ENCODE data around the gene SPO11. TPM values are rescaled to one million over a fixed set of nuclear protein-coding genes. Genes with fewer than 3 reads are reported as not detected.

SPO11 gene
- polyA plus RNA-seq, 2 of the 4 experiments (the other 2 are of a cell fraction) = not detected

DNA sequence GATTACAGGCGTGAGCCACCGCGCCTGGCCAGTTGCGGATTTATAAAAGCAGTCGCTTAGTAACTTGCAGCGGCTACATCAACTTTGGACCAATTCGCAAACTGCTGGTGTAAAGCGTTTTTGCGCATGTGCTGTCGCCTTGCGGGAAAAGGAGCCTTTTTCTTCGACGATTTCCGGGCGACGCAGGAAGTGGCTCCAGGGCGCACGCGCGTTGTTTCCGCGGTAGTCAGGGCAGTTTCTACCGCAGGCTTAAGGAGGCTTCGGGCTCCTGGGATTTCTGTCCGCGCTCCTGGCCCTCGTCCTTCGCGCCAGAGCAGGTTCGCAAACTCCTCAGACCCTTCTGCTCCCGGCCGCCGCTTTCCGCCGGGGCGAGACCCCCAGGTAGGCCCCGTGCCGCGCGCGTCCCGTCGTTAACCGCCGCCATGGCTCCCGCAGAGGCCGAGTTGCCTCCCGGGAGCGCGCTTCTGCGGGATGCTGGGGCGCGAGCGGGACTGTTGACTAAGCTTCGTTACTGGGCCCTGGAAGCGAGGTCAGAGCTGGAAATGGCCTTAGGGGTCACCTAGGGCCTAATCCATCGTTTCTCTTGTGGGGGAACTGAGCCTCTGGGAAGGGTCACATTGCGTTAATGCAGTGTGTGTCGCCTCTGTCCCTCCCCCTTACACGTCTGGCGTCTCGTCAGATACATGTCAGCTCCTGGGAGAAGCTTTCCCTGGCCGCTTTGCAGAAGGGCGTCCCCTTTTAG, 21.6 kb downstream of the SPO11 start, which contains the start of gene RAE1 (continued):
- TF ChIP-seq, protein P1, sequence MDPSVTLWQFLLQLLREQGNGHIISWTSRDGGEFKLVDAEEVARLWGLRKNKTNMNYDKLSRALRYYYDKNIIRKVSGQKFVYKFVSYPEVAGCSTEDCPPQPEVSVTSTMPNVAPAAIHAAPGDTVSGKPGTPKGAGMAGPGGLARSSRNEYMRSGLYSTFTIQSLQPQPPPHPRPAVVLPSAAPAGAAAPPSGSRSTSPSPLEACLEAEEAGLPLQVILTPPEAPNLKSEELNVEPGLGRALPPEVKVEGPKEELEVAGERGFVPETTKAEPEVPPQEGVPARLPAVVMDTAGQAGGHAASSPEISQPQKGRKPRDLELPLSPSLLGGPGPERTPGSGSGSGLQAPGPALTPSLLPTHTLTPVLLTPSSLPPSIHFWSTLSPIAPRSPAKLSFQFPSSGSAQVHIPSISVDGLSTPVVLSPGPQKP (IDR thresholded peaks at IDR 0.05; ENCODE audit: low read depth, low read length) = no peak

DNA sequence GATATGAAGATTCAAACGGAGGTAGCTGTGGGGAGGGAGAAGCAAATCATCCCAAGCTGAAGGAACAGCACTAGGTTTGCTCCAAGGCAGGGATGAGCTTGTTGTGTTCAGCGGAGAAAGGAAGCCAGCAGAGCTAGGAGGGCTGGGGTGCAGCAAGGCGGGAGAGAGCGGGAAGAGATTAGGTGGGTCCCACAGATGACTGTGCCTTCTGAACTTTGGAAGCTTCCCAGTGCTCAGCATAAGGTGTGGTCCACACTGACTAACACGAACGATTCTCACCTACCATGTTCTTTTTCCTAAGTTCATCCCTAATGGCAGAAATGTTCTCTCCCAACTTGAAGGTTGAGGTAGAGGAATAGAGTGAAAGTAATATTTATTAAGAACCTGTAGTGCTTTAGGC, 22.7 kb downstream of the SPO11 start:
- Histone ChIP-seq H3K4me1 (peaks cover 10% of the 10 kb centered on the region), H3K4me3 (peak overlapping the region; percentile 95), H3K4me2 (peak overlapping the region; percentile 81), H3K27ac (no peak overlapping the region), H3K9me3 (no peaks in the 10 kb centered on the region)
- ATAC-seq (no peak), FAIRE-seq (no peak), DNase-seq (ENCODE audit: low read depth in 1 of 2, low spot score in 1 of 2) (no peak)
- ChIA-PET POLR2A (no interaction called here), CTCF (interaction anchor here (1.1 to 1.9 kb wide), 3 partner anchors 10 to 262 kb away, joined by 3 to 5 read pairs (median 4); no protein-coding TSS in a partner anchor)
- WGBS (ENCODE audit: missing lambda C conversion rate) = 72% methylated on average over 6 of the region's 6 CpGs
- no peak for TF ChIP-seq KDM5A (IDR thresholded peaks at IDR 0.05)
- no peak for TF ChIP-seq JUN (IDR thresholded peaks at IDR 0.05)
- TF ChIP-seq, protein P2, sequence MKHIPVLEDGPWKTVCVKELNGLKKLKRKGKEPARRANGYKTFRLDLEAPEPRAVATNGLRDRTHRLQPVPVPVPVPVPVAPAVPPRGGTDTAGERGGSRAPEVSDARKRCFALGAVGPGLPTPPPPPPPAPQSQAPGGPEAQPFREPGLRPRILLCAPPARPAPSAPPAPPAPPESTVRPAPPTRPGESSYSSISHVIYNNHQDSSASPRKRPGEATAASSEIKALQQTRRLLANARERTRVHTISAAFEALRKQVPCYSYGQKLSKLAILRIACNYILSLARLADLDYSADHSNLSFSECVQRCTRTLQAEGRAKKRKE (CRISPR knock-in tag; IDR thresholded peaks at IDR 0.05; ENCODE audit: low read depth) = no peak
- TF ChIP-seq, protein P3, sequence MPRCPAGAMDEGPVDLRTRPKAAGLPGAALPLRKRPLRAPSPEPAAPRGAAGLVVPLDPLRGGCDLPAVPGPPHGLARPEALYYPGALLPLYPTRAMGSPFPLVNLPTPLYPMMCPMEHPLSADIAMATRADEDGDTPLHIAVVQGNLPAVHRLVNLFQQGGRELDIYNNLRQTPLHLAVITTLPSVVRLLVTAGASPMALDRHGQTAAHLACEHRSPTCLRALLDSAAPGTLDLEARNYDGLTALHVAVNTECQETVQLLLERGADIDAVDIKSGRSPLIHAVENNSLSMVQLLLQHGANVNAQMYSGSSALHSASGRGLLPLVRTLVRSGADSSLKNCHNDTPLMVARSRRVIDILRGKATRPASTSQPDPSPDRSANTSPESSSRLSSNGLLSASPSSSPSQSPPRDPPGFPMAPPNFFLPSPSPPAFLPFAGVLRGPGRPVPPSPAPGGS (IDR thresholded peaks at IDR 0.05) = no peak
- TF ChIP-seq ZNF302 (CRISPR knock-in tag; IDR thresholded peaks at IDR 0.05) = no peak
- TF ChIP-seq CHD2 (IDR thresholded peaks at IDR 0.05; ENCODE audit: low read length, partially characterized antibody) = no peak
- TF ChIP-seq MYC (IDR thresholded peaks at IDR 0.05; ENCODE audit: borderline replicate concordance, low read length) = no peak
- no peak for TF ChIP-seq CBX8 (IDR thresholded peaks at IDR 0.05)
- TF ChIP-seq, protein P4, sequence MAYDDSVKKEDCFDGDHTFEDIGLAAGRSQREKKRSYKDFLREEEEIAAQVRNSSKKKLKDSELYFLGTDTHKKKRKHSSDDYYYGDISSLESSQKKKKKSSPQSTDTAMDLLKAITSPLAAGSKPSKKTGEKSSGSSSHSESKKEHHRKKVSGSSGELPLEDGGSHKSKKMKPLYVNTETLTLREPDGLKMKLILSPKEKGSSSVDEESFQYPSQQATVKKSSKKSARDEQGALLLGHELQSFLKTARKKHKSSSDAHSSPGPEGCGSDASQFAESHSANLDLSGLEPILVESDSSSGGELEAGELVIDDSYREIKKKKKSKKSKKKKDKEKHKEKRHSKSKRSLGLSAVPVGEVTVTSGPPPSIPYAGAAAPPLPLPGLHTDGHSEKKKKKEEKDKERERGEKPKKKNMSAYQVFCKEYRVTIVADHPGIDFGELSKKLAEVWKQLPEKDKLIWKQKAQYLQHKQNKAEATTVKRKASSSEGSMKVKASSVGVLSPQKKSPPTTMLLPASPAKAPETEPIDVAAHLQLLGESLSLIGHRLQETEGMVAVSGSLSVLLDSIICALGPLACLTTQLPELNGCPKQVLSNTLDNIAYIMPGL (CRISPR knock-in tag; IDR thresholded peaks at IDR 0.05; ENCODE audit: borderline replicate concordance) = no peak

DNA sequence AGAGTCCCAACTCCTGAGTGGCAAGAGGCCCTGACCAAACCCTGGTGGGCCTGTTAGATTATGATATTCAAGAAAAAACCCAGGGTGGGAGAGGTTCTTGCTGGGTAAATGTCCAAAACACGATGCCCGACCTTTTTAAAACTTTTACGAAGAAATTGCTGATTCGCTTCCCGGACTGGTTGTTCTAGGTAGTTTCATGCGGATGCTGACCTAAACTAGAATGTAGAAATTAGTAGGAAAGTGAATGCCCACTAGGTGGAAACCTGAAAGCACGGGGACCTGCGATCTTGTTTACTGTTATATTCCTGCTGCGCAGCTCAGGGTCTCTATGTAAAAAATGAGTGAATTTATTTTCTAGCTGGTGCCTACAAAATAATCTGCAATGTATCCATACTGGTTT, 23.7 kb downstream of the SPO11 start:
- no peaks in the 10 kb centered on the region for H3K9me3 ChIP-seq
- H3K4me1 ChIP-seq = peaks cover 10% of the 10 kb centered on the region
- H3K4me3 ChIP-seq = no peak overlapping the region
- no peak overlapping the region for H3K4me2 ChIP-seq
- ATAC-seq (no peak), DNase-seq (ENCODE audit: low read depth in 1 of 2, low spot score in 1 of 2) (no peak), FAIRE-seq (no peak)
- 96% methylated on average over 9 of the region's 9 CpGs for WGBS (ENCODE audit: missing lambda C conversion rate)
- no peak for TF ChIP-seq PHF8 (IDR thresholded peaks at IDR 0.05; ENCODE audit: borderline replicate concordance, low read depth)
- TF ChIP-seq, protein P5, sequence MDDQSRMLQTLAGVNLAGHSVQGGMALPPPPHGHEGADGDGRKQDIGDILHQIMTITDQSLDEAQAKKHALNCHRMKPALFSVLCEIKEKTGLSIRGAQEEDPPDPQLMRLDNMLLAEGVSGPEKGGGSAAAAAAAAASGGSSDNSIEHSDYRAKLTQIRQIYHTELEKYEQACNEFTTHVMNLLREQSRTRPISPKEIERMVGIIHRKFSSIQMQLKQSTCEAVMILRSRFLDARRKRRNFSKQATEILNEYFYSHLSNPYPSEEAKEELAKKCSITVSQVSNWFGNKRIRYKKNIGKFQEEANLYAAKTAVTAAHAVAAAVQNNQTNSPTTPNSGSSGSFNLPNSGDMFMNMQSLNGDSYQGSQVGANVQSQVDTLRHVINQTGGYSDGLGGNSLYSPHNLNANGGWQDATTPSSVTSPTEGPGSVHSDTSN (IDR thresholded peaks at IDR 0.05) = no peak
- CTCF ChIA-PET = interaction anchor here (0.7 kb wide), 1 partner anchor 14 kb away, joined by 3 read pairs; no protein-coding TSS in a partner anchor
- POLR2A ChIA-PET = no interaction called here
- H3K27ac ChIP-seq = no peak overlapping the region

DNA sequence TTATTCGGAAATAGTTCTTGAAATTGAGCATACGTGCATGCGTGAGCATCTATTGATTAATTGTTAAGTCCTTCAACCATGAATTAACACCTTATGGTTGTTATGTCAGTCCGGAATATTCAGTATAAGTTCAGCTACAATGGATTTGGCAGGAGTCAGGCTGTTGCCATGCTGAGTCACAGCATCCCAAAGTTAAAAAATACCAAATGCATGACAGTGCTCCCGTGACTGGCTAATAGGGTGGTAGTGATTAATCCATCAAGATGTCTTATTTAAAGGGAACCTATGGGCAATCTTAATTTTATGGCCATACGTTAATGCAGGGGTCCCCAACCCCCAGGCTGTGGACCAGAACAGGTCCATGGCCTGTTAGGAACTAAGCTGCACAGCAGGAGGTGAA, 31.9 kb downstream of the SPO11 start:
- no peak overlapping the region; the same call in 2 of the 3 replicates for H3K4me2 ChIP-seq
- no peak overlapping the region for H3K27ac ChIP-seq
- FAIRE-seq (no peak), DNase-seq (ENCODE audit: low read depth in 1 of 2, low spot score in 1 of 2) (no peak), ATAC-seq (peak in 1 of 2 experiments; percentile 43; a peak in 1 of 6 replicates)
- H3K9me3 ChIP-seq = no peaks in the 10 kb centered on the region
- ChIA-PET POLR2A (no interaction called here), CTCF (interaction anchor here (1.0 to 2.7 kb wide), 4 partner anchors 9 to 271 kb away, joined by 3 to 12 read pairs (median 8); no protein-coding TSS in a partner anchor)
- 74% methylated on average over 6 of the region's 6 CpGs for WGBS (ENCODE audit: missing lambda C conversion rate)
- H3K4me3 ChIP-seq = no peak overlapping the region
- no peaks in the 10 kb centered on the region; the same call in 1 of the 3 replicates for H3K4me1 ChIP-seq
- no peak for TF ChIP-seq FOXS1 (CRISPR knock-in tag; IDR thresholded peaks at IDR 0.05)
